GM21528 (cell line): ENCODE measurements around the gene DHPS.
"Not testable (repeated sequence)": the region's sequence is repeated elsewhere in the genome, so short reads cannot be mapped to it uniquely, and the experiment has no call there.

ENCODE experiments used
- ATAC-seq: cut with Tn5 transposase; IDR thresholded peaks from one replicate; pipeline ENCODE4 v1.9.1; 2021; ENCODE audit warnings: mild to moderate bottlenecking, moderate library complexity; ENCODE audit not compliant: unreplicated experiment, low FRiP score

DHPS gene

DNA sequence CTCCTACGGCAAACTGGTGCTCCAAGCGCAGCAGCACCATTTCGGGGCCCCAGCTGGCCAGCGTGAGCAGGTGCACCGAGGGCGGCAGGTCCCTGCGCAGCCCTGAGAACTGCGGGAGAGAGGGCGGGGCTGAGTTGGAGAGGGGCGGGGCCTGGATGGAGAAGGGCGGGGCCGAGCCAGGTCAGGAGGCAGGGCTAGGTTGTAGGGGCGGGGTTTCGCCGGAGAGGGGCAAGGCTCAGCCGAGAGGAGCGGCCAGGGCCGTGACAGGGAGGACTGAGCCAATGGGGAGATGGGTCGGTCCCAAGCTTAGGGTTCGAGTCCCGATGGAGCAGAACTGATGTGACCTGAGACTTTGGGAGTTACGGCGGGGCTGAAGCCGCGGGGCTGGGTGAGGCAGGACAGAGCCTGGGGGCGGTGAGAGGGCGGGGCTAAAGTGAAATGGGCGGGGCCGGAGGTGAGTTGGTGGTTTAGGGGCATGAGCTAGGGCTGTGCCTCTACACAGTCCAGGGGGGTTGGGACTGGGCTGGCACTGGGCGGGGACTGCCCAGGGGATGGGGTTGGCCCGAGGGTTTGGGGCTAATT lies 34.1 kb downstream of the DHPS start:
- ATAC-seq: no peak

DNA sequence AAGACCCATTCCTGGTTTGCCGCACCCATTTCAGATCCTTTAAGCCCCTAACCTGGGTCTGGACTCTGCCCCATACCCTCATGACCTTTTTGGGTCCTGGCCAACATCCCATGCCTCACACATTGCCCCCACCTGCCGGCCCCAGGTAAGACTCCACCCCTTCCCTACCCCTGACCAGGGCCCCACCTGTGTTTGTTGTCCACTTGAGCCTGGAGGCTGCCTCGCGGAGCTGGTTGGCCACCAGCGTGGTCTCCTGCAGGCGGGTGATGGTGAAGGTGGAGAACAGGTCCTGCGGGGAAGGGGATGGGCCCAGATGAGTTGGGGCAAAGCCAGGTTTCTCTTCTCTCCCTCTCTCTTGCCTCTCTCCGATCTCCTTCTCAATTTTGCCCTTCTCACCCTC lies 34.6 kb downstream of the DHPS start:
- ATAC-seq: no peak

- no peak for ATAC-seq
Observed at GRCh38 chr19:12646551-12646950, 35.1 kb downstream of the DHPS start.

- not testable (repeated sequence) for ATAC-seq
Observed at GRCh38 chr19:12643716-12644115, 38.0 kb downstream of the DHPS start.

DNA sequence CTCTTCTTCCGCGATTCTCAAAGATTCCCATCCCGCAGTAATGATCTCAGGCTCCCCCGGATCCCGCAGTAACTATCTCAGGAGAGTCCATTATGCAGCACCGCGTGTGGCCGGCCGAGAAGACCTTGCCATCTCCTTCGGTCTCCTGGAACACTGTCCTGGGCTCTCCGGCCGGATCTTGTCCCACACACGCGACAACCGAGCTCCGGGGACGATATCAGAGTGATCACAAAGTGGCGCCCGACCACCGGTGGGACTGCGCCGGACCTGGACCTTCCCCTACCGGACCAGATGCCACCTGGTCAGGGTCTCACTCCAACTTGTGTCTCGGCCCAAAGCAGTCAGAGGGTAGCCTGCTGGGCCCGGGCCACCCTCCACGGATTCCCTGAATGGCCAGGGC lies 39.2 kb downstream of the DHPS start:
- ATAC-seq: no peak

DNA sequence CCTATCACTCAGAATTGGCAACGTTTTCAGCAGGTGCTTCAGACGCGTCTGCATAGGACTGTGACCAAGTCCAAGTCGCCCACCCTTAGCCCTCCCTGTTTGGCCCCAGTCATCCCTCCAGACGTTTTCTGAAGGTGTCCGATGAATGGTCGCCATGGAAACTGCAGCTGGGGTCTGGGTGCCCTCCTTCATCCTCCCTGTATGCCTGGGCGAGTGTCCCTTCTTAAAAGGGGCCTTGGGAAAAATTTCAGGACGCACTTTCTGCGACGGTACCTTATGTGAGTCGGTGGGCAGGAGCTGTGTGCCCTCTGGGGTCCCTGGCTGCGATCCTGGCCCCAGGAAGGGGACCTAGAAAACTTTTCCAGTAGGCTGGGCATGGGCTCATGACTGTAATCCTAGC lies 40.2 kb downstream of the DHPS start:
- no peak for ATAC-seq

GRCh38 chr19:12639901-12640613 lies 41.6 kb downstream of the DHPS start:
- ATAC-seq: no peak

- no peak for ATAC-seq
Observed at GRCh38 chr19:12638611-12639182, 43.0 kb downstream of the DHPS start.

DNA sequence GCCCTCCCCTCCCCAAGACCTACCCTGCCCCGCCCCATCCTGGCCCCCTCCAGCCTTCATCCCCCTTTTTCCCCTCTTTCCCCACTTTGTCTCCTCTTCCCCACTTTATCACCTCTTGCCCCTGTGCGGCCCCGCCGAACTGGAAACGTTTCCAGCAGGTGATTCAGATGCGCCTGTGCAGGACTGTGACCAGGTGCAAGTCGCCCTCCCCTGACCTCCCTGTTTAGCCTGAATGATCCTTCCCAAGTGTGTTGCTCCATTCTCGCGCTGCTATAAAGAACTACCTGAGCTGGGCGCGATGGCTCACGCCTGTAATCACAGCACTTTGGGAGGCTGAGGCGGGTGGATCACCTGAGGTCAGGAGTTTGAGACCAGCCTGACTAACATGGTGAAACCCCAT lies 45.0 kb downstream of the DHPS start:
- ATAC-seq: no peak

GRCh38 chr19:12629215-12629614 lies 52.5 kb downstream of the DHPS start:
- ATAC-seq: no peak

- no peak for ATAC-seq
Observed at GRCh38 chr19:12628040-12629022, 53.3 kb downstream of the DHPS start.

DNA sequence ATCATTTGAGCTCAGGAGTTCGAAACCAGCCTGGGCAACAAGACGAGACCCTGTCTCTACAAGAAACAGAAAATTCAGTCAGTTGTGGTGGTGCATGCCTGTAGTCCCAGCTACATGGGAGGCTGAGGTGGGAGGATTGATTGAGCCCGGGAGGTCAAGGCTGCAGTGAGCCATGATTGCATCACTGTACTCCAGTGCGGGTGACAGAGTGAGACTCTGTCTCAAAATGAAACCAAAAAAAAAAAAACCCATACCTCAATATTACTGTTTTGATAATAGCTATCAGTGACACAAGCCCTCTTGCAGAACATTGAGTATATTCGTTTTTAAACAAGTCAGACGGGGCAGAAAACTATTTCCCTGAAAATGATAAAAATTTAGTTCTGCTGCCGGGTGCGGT lies 54.7 kb downstream of the DHPS start:
- ATAC-seq: no peak
